Caco-2 (cell line): ENCODE measurements around the gene STYXL2. TPM values are rescaled to one million over a fixed set of nuclear protein-coding genes. Genes with fewer than 3 reads are reported as not detected.

Experiments
- BruUV-seq: library from RNA; stranded (reverse); fragments of 400-500 nt; replicated peaks from 2 replicates; lab custom pipeline; 2021; lab: Mats Ljungman, UMichigan
- CTCF ChIA-PET: fragments of 300-600 bp; sonication (Branson Sonifier 250); formaldehyde crosslinking; loops from one replicate; lab custom pipeline; 2022; ENCODE audit warnings: antibody characterized with exemption; lab: Charles Lee
- POLR2A ChIA-PET: fragments of 300-600 bp; sonication (Branson Sonifier 250); formaldehyde crosslinking; loops from one replicate; lab custom pipeline; 2022; ENCODE audit warnings: antibody characterized with exemption; lab: Charles Lee
- DNase-seq, 2 experiments: peaks; one replicate each; pipeline versions ENCODE4 v3.0.0 to v3.0.0-alpha.2; 2020 to 2022
- H3K27me3 ChIP-seq: replicated peaks from 2 replicates; pipeline ENCODE4 v1.6.0; 2011; ENCODE audit warnings: low read length; ENCODE audit not compliant: control insufficient read depth, insufficient read depth
- H3K36me3 ChIP-seq: 2 replicates; pipeline ENCODE4 v1.5.1; 2011; ENCODE audit warnings: low read length; ENCODE audit not compliant: control insufficient read depth, insufficient read depth
- H3K4me1 ChIP-seq: fragments of 250-450 bp; sonication (Bioruptor Pico); 2 replicates; pipeline ENCODE4 v1.5.1; 2020; ENCODE audit warnings: mild to moderate bottlenecking
- H3K4me3 ChIP-seq: 2 replicates; pipeline ENCODE4 v1.5.1; 2011; ENCODE audit warnings: low read depth, mild to moderate bottlenecking, control low read depth, low read length
- H3K9me3 ChIP-seq: fragments of 250-450 bp; sonication (Bioruptor Pico); 2 replicates; pipeline ENCODE4 v1.5.1; 2020; ENCODE audit warnings: mild to moderate bottlenecking, moderate library complexity
- H3K27ac Mint-ChIP-seq: one replicate; pipeline ENCODE4 v1.8.0; 2022; ENCODE audit warnings: mixed read lengths; ENCODE audit not compliant: unreplicated experiment
- H3K27me3 Mint-ChIP-seq: one replicate; pipeline ENCODE4 v1.8.0; 2022; ENCODE audit warnings: mixed read lengths; ENCODE audit not compliant: insufficient read depth, unreplicated experiment
- H3K36me3 Mint-ChIP-seq: one replicate; pipeline ENCODE4 v1.8.0; 2022; ENCODE audit warnings: mild to moderate bottlenecking, mixed read lengths; ENCODE audit not compliant: insufficient read depth, unreplicated experiment
- H3K4me1 Mint-ChIP-seq: one replicate; pipeline ENCODE4 v1.8.0; 2022; ENCODE audit warnings: low read depth, mixed read lengths; ENCODE audit not compliant: unreplicated experiment
- H3K4me3 Mint-ChIP-seq: one replicate; pipeline ENCODE4 v1.8.0; 2022; ENCODE audit warnings: mild to moderate bottlenecking, moderate library complexity, mixed read lengths; ENCODE audit not compliant: unreplicated experiment
- H3K9me3 Mint-ChIP-seq: one replicate; pipeline ENCODE4 v1.8.0; 2022; ENCODE audit warnings: mixed read lengths; ENCODE audit not compliant: unreplicated experiment
- CTCF ChIP-seq, 2 experiments: fragments of 200-600 bp in 1 of 2; IDR thresholded peaks; 1 replicate in 1 of 2; 2 replicates in 1 of 2; pipeline versions ENCODE4 v1.5.1 to v1.8.0; 2011 to 2022; ENCODE audit warnings: antibody characterized with exemption in 1 of 2, control low read depth in 1 of 2, inconsistent platforms in 1 of 2, low read depth in 1 of 2, low read length in 1 of 2, mild to moderate bottlenecking in 1 of 2, moderate library complexity in 1 of 2; ENCODE audit not compliant: insufficient read depth in 1 of 2, severe bottlenecking in 1 of 2, unreplicated experiment in 1 of 2
- intact Hi-C: fragments of 100-400 bp; cut with micrococcal nuclease; formaldehyde crosslinking; loops from one replicate; pipeline ENCODE4 v1.10.0; 2022; ENCODE audit not compliant: unreplicated experiment
- total RNA-seq: library from RNA; stranded (reverse); gene quantifications from 2 replicates; pipeline ENCODE4 v1.2.3, GENCODE V29; 2022

The STYXL2 gene
- total RNA-seq, 1 experiment from 2014 or later = not detected

- POLR2A ChIA-PET = no interaction called here
- H3K9me3 ChIP-seq = no peaks in the 10 kb centered on the region
- H3K4me3 Mint-ChIP-seq = no peak overlapping the region
- no peaks in the 10 kb centered on the region for H3K4me1 Mint-ChIP-seq
- no peak for TF ChIP-seq CTCF (IDR thresholded peaks at IDR 0.05; ENCODE audit: insufficient read depth in 1 of 2, low read depth in 1 of 2, low read length in 1 of 2, severe bottlenecking in 1 of 2, unreplicated experiment in 1 of 2)
- intact Hi-C loops = no loop called here
- DNase-seq = no peak
- no peaks in the 10 kb centered on the region for H3K36me3 ChIP-seq
- H3K9me3 Mint-ChIP-seq = no peaks in the 10 kb centered on the region
- no peak overlapping the region for H3K27ac Mint-ChIP-seq
- H3K27me3 ChIP-seq = no peaks in the 10 kb centered on the region
- peaks cover 17% of the 10 kb centered on the region for H3K27me3 Mint-ChIP-seq
- no TSS peak for BruUV-seq
- no peak overlapping the region for H3K4me3 ChIP-seq
- CTCF ChIA-PET = interaction anchor here (0.8 kb wide), 1 partner anchor 88 kb away, joined by 3 read pairs; no protein-coding TSS in a partner anchor
- H3K36me3 Mint-ChIP-seq = no peaks in the 10 kb centered on the region
- no peaks in the 10 kb centered on the region for H3K4me1 ChIP-seq
Observed at GRCh38 chr1:167132301-167133010, 38.6 kb downstream of the STYXL2 start.

GRCh38 chr1:167135281-167135840 is 41.5 kb downstream of the STYXL2 start:
- Mint-ChIP-seq H3K4me3 (no peak overlapping the region), H3K27ac (no peak overlapping the region), H3K27me3 (peaks cover 3% of the 10 kb centered on the region), H3K4me1 (no peaks in the 10 kb centered on the region), H3K9me3 (no peaks in the 10 kb centered on the region), H3K36me3 (no peaks in the 10 kb centered on the region)
- ChIA-PET POLR2A (no interaction called here), CTCF (no interaction called here)
- no peak for DNase-seq
- TF ChIP-seq CTCF (IDR thresholded peaks at IDR 0.05; ENCODE audit: insufficient read depth in 1 of 2, low read depth in 1 of 2, low read length in 1 of 2, severe bottlenecking in 1 of 2, unreplicated experiment in 1 of 2) = no peak
- H3K27me3 ChIP-seq = no peaks in the 10 kb centered on the region
- intact Hi-C loops = no loop called here
- no peaks in the 10 kb centered on the region for H3K4me1 ChIP-seq
- no TSS peak for BruUV-seq
- no peaks in the 10 kb centered on the region for H3K9me3 ChIP-seq
- no peaks in the 10 kb centered on the region for H3K36me3 ChIP-seq
- no peak overlapping the region for H3K4me3 ChIP-seq

- no peaks in the 10 kb centered on the region for H3K36me3 Mint-ChIP-seq
- no peak for TF ChIP-seq CTCF (IDR thresholded peaks at IDR 0.05; ENCODE audit: insufficient read depth in 1 of 2, low read depth in 1 of 2, low read length in 1 of 2, severe bottlenecking in 1 of 2, unreplicated experiment in 1 of 2)
- no peak overlapping the region for H3K27ac Mint-ChIP-seq
- ChIA-PET POLR2A (no interaction called here), CTCF (interaction anchor here (0.5 kb wide), 1 partner anchor 84 kb away, joined by 6 read pairs; no protein-coding TSS in a partner anchor)
- no peak overlapping the region for H3K4me3 Mint-ChIP-seq
- no TSS peak for BruUV-seq
- no peaks in the 10 kb centered on the region for H3K27me3 ChIP-seq
- no peak for DNase-seq
- no peaks in the 10 kb centered on the region for H3K9me3 Mint-ChIP-seq
- intact Hi-C loops = no loop called here
- no peaks in the 10 kb centered on the region for H3K9me3 ChIP-seq
- no peaks in the 10 kb centered on the region for H3K4me1 Mint-ChIP-seq
- no peak overlapping the region for H3K4me3 ChIP-seq
- peaks cover 3% of the 10 kb centered on the region for H3K27me3 Mint-ChIP-seq
- no peaks in the 10 kb centered on the region for H3K36me3 ChIP-seq
- no peaks in the 10 kb centered on the region for H3K4me1 ChIP-seq
Observed at GRCh38 chr1:167136191-167136614, 42.3 kb downstream of the STYXL2 start.
